NT2/D1 (cell line): ENCODE measurements around the gene BEX4.

Source experiments
- SUZ12 ChIP-seq: IDR thresholded peaks from 2 replicates; pipeline ENCODE4 v1.6.1; 2011; ENCODE audit not compliant: insufficient read length, insufficient read depth; ENCODE audit errors: extremely low read depth
- YY1 ChIP-seq: IDR thresholded peaks from 2 replicates; pipeline ENCODE4 v1.6.1; 2011; ENCODE audit not compliant: insufficient read length, insufficient read depth
- ZNF274 ChIP-seq: IDR thresholded peaks from 2 replicates; pipeline ENCODE4 v1.6.1; 2011; ENCODE audit warnings: mild to moderate bottlenecking, low read depth, low read length

- no peak for TF ChIP-seq YY1
- TF ChIP-seq SUZ12 = no peak
- TF ChIP-seq ZNF274 = no peak
Observed at GRCh38 chrX:103210056-103210455, 4.9 kb upstream of the BEX4 start.
